ENCODE results near the gene GPR52. TPM values are rescaled to one million over a fixed set of nuclear protein-coding genes. Genes with fewer than 3 reads are reported as not detected.
"Not testable (repeated sequence)": the region's sequence is repeated elsewhere in the genome, so short reads cannot be mapped to it uniquely, and the experiment has no call there.

Gene GPR52, protein sequence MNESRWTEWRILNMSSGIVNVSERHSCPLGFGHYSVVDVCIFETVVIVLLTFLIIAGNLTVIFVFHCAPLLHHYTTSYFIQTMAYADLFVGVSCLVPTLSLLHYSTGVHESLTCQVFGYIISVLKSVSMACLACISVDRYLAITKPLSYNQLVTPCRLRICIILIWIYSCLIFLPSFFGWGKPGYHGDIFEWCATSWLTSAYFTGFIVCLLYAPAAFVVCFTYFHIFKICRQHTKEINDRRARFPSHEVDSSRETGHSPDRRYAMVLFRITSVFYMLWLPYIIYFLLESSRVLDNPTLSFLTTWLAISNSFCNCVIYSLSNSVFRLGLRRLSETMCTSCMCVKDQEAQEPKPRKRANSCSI
- total RNA-seq (2014; rRNA removed) = 0.11 TPM in 1 of 2 replicates, not detected in the other
- 0.05 TPM for polyA plus RNA-seq (2012)

DNA sequence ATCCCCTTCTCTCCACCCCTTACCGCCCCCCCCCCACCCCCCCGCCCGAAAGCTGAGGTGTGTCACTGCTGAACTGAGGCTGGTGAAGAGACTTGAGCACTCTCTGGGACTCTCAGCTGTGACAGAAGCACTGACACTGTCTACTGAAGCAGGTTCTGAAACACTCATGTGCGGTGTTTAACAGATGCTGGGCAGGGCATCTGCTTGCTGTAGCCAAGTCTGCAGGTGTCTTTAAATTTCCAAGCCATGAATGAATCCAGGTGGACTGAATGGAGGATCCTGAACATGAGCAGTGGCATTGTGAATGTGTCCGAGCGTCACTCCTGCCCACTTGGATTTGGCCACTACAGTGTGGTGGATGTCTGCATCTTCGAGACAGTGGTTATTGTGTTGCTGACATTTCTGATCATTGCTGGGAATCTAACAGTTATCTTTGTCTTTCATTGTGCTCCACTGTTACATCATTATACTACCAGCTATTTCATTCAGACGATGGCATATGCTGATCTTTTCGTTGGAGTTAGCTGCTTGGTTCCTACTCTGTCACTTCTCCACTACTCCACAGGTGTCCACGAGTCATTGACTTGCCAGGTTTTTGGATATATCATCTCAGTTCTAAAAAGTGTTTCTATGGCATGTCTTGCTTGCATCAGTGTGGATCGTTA, at the start of gene GPR52:
Gene GPR52, plus strand, starts transcription at position 99 of the 665 bp plus-strand sequence. Its CDS starts 148 bp downstream, at position 247.
- no peak for DNase-seq (ENCODE audit: low read depth)

DNA sequence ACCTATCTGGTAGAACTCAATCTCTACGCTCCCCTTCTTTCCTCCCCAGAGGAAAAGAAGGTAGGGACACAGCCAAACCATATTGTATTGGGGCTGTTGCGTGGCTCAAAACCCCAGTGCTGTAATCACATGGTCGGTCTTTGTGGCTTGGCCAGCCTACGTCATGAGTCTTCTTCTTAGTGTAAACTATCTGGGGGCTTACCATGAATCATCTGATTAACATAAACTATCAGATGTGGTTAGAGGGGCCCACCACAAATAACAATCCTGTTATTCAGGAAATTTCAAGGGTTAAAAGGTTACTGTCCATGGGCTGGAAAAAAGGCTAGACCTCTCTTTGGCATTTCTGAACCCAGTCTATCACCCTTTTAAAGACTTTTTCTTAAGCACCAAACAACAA, 49.5 kb upstream of the GPR52 start:
- DNase-seq (ENCODE audit: low read depth) = peak; percentile 35

DNA sequence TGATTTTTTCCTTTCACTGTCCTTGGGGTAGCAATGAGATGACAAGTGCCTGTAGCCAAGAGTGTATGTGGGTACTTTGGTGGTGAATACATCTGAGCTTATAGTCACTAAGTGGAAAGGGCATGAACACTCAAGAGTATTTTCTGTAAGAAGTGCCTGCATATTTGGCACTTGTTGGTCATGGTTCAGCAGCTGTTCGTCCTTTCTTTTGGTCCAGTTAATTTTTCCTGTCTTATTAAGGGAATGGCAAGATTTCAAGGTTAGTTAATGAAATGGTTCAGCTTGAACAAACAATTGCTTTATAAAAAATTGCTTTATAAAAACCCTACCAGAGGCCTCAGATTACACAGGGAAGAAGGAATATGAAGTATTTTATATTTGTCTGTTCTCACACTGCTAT, 48.6 kb upstream of the GPR52 start:
- no peak for DNase-seq (ENCODE audit: low read depth)

DNA sequence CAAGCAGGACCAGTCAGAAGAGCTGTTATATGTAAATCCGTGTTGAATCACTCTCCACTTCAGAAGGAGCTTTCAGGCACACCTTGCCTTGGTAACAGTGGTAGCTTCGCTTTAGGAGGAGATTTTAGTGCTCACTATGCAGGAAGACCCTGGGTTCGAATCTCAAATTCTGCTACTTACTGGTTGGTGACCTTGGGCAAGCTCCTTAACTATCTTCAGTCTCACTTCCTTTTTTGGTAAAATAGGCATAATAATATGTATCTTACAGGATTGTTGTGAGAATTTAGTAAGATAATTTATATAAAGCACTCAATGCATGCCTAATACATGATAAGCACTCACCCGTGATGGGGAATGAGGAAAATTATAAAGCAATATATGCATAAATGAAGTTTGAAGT, 46.7 kb upstream of the GPR52 start:
- no peak for DNase-seq (ENCODE audit: low read depth)

DNA sequence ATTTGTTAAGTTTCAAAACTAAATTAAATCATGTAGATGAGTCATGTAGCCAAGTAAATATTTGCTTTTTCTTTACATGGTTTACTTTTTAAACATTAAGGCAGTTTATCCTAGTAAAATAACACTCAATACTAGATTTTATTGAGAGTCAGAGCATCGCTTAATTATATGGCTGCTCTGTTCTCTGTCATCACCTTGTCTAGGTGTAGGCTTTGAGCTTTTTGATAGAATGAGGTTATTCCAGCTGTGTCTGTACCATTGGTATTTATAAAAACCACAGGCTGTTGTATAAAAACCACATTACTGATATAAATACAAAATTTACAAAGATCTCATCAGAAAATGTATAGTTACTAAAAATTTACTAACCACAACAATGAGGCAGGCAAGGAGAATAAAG, 42.5 kb upstream of the GPR52 start:
- DNase-seq (ENCODE audit: low read depth) = no peak

DNA sequence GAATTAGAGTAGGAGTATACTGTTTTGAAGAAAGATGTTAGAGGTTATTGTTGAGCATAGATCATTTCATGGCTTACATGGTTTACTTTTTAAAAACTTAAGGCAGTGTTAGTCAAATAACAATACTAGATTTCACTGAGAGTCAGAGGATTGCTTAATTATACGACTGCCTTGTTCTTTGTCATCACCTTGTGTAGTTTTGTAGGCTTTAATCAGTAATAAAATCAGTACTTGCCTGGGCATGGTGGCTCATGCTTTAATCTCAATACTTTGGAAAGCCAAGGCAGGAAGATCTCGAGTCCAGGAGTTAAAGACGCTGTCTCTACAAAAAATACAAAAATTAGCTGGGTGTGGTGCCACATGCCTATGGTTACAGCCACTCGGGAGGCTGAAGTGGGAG, 41.3 kb upstream of the GPR52 start:
- DNase-seq (ENCODE audit: low read depth) = no peak

DNA sequence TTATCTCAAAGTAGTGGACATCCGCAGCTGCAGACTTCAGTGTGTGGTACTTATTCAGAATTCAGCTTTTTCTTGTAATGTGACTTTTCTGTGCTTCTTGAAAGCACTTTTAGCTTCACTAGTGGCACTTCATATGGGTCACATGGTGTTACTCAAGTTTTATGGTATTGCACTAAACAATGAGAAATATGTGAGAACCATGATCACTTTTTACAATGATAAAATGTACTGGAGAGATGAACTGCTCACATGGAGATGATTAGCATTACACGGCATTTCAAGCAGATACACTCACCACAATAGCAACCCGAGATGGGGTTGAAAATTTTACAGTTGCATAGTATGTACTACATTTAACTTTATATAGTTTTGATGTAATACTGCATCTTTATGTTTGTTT, 40.1 kb upstream of the GPR52 start:
- no peak for DNase-seq (ENCODE audit: low read depth)

DNA sequence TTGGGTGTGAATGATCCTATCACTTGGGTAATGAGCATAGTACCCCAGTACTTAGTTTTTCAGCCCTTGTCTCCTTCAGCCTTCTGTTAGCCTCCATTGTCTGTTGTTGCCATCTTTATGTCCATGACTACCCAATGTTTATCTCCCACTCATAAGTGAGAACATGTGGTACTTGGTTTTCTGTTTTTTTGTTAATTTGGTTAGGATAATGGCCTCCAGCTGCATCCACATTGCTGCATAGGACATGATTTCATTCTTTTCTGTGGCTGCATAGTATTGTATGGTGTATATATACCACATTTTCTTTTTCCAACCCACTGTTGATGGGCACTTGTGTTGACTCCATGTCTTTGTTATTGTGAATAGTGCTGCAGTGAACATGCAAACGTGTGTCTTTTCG, 39.6 kb upstream of the GPR52 start:
- no peak for DNase-seq (ENCODE audit: low read depth)

DNA sequence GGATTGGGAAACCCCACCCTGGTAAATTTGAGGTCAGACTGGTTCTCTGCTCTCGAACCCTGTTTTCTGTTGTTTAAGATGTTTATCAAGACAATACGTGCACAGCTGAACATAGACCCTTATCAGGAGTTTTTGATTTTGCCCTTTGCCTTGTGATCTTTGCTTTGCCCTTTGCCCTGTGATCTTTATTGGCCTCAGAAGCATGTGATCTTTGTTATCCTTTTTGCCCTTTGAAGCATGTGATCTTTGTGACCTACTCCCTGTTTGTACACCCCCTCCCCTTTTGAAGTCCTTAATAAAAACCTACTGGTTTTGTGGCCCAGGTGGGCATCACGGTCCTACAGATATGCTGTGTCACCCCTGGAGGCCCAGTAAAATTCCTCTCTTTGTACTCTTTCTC, 38.0 kb upstream of the GPR52 start:
- not testable (repeated sequence) for DNase-seq (ENCODE audit: low read depth)

DNA sequence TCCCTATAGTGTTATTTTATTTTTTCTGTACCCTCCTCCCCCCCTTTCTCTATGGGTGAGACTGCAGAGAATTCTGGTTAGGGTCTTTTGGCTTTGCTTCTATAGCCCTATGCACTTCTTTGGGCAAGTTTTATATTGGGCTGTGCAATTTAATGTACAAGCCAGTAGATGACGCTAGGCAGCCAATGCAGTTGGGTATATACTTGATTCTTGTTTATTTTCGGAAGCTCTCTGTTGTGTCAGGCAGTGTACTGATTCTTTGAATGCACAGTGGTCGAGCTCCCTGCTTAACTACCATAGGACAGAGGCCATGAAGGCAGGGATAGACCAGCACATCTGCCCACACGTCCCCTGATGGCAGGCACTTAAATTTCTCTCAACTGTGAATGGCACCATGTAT, 34.1 kb upstream of the GPR52 start:
- DNase-seq (ENCODE audit: low read depth) = no peak

DNA sequence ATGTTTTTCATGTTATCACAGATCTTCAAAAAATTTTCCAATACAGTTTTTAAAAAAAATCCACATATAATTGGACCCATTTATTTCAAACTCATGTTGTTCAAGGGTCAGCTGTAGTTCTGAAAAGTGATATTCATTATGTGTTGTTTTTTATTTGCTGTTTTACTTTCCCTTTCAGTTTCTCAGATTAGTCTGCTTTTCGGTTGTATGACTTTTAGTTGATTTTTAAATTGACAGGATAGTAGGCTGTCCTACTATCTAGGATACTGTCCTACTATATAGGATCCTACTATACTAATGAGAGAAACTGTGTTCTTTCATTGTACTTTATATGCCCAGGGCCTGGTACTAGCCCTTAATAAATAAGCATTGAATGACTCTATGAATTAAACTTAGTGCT, 33.6 kb upstream of the GPR52 start:
- DNase-seq (ENCODE audit: low read depth) = no peak

DNA sequence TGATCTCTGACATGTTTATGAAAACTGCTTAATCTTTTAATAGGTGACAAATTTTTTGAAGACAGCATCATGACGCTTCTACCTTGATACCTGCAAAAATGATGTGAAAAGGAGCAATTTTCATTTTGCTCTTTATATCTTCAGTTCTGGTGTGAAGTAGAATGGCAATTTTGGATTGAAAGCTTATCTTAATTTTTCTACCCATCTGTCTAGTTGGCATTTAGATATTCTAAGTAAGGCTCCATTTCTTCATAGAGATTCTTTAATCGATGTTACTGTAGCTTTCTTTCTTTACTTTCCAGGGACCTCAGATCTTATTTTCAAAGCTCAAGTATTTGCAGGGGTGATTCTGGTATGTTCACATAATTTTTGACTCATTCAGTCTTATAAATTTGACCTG, 32.3 kb upstream of the GPR52 start:
- no peak for DNase-seq (ENCODE audit: low read depth)

DNA sequence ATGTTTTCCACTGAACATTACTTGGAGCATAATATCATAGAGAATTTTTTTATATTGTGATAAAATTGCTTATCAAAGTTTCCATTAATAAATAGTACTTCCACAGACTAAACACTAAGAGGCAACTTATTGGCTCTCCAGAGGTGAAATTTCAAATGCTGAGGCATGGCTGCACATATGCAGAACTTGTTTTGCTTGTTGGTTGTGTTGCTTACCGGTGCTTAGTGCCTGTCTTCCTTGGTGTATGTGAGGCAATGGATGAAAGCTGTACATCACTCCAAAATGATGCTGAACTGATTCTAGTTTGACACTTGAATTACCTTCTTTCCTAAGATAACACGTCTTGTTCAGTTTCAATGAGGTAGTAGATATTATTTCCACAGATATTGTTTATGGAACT, 29.8 kb upstream of the GPR52 start:
- DNase-seq (ENCODE audit: low read depth) = no peak

DNA sequence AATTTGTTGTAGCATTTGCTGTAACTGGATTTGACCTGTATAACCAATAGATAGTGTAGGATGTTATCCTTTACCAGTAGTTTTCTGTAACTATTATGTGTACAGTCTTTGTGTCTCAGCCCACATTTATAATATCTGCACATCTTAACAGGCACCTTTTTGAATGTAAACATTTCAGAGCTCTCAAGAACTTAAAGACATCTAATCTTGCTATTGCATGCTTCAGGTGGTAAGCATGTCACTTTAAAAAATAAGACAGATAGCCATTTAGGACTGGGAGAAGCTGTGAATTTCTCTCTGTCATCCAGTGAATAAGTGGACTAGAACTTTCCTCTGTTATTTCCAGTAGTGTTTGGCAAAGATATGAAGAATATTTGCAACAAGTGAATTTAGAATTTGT, 22.6 kb upstream of the GPR52 start:
- no peak for DNase-seq (ENCODE audit: low read depth)

DNA sequence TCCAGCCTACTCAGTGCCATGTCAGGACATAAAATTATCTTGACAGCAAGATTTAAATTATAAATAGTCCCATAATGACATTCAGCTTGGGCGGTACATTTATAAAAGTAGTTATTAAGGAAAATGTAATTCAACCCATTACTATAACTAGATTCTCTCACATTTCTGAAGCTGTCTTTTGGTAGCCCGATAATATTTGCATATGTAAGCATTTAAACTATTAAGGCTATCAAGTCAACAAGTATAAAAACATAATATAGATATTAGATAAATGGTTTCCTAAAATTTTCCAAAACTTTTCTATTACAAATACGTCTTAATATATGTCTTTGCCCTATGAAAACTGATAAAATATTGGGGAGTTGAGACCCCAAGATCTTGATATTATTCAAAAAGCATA, 21.6 kb upstream of the GPR52 start:
- DNase-seq (ENCODE audit: low read depth) = no peak

DNA sequence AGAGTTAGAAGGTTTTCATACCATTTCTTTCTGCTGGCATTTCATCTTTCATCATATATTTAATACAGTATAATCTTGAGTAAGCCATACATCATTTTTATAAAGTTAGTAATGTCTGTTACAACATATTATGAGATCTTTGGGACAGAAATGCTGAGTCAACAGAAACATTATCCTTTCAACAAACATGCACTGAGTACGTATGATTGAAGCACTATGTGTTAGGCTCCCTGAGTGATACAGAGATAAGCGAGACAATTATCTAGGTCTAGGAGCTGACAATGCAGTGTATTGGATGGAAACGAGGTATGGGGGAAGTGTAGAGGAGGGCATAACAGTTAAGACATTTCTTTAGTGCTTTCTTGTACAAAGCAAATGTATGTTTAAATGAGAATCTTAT, 19.7 kb upstream of the GPR52 start:
- peak; percentile 15 for DNase-seq (ENCODE audit: low read depth)

DNA sequence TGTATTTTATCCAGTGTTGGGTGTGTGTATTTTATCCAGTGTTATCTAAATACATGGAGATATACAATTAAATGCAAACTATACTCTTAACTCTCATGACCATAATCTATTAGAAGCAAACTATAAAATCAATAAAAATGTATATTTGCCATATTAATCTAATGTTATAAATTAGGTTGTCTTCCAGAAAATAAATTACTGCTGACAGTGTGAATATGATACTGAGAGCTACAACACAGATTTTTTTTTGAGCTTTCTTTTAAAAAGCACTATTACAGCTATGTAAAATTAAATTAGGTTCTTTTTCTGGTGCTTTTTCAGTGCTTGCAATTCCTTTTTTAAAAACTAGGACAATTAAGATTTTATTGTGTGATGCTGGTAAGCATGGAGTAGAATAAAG, 19.0 kb upstream of the GPR52 start:
- DNase-seq (ENCODE audit: low read depth) = no peak

DNA sequence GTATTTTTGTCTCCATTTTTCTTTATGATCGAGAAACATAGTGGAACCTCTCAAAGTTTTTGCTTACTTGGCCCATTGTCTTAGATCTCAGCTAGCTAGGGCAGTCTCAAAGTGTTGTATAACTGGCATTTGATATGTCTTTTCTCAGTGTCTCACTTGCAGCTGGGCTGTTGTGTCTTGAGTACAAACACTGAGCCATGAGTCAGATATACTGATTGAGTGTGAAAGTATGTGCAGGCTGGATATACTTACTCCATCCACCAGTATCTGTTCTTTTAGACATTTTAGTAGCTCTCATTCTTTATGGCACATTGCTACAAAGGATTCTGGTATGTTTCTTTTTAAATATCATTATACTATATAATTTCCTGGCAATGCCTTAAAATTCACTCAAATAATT, 14.3 kb upstream of the GPR52 start:
- DNase-seq (ENCODE audit: low read depth) = peak; percentile 72

DNA sequence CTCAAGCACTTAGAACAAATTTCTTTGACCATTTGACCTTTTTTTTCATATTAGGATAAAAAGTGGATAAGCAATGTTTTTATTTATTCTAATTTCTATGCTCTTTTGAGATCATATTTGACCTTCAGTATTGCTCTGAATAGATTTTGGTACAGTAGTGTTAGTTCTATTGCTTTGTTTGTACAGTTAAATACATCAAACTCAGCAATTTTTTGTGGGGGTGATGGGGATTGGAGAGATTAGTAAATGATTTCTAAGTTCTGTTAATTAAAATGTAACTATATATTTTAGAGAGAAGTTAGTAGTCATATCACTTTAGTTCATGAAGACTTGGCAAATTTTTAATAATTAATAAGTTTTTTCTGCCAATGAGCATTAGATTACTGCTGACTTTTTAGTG, 2.4 kb upstream of the GPR52 start:
- no peak for DNase-seq (ENCODE audit: low read depth)

DNA sequence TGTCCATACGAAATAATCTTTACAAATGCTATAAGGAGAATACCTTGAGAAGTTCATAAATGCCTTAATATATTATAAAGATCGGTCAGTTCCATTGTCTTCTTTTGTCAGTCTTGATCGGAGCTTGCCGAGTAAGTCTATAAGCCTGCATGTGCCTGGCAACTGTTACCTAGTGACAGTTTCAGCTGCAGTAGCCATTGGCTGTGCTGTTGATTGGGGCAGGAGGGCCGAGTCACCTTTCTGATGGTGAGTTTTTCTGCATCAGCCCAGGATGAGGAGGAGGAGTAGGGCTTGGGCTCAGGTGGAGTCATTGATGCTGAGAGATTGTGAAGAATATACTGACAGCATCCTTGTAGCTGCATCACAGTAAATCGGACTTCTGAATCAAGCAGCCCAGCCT, 1.9 kb upstream of the GPR52 start:
- DNase-seq (ENCODE audit: low read depth) = no peak

DNA sequence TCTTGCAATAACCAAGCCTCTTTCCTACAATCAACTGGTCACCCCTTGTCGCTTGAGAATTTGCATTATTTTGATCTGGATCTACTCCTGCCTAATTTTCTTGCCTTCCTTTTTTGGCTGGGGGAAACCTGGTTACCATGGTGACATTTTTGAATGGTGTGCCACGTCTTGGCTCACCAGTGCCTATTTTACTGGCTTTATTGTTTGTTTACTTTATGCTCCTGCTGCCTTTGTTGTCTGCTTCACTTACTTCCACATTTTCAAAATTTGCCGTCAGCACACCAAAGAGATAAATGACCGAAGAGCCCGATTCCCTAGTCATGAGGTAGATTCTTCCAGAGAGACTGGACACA, 743 bp downstream of the GPR52 start:
- DNase-seq (ENCODE audit: low read depth) = no peak

DNA sequence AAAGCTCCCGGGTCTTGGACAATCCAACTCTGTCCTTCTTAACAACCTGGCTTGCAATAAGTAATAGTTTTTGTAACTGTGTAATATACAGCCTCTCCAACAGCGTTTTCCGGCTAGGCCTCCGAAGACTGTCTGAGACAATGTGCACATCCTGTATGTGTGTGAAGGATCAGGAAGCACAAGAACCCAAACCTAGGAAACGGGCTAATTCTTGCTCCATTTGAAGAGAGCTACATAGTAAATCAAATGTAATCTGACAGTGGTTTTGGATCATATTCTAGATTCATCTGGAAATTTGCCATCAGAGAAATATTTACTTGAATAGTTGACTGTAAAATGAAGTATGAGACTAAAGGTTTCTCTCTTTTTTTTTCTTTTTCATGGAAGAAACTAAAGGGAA, 1.2 kb downstream of the GPR52 start:
- no peak for DNase-seq (ENCODE audit: low read depth)

DNA sequence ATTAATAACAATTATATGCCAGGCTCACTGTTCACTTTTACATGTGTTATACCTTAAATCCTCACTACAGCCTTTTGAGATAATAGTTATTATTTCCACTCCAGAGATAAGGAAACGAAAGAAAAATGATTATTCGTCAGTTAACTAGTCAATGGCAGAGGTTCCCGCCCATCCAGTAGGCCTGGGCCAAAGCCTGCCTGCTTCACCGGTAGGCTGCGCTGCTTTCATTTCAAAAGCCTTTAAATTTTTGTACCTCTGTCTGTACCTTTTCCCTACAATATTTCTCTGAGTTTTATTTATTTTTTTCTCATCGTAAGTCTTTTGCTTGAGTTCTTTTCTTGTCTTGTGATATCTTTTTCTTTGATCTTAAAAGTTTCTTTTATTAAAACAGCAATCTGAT, 3.6 kb downstream of the GPR52 start:
- DNase-seq (ENCODE audit: low read depth) = no peak

DNA sequence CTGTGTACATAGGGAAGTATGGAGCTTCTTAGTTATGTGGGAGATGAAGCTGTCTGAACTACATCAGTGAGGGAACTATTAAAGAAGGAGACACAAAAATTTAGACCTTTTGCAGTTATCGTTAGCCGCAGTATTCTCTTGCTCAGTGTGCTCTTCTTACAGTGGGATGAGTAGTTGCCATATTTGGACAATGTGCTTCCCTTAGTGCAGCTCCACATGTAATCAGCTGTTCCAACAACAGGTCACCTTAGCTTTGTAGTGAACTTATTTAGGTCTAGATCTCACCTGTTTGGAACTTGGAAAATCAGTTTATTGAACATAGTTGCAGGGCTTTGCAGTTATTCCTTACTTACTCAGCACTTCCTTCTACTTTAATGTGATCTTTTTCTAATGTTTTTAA, 18.1 kb downstream of the GPR52 start:
- no peak for DNase-seq (ENCODE audit: low read depth)
